Measurements from ENCODE around the gene ABCG1.

DNA sequence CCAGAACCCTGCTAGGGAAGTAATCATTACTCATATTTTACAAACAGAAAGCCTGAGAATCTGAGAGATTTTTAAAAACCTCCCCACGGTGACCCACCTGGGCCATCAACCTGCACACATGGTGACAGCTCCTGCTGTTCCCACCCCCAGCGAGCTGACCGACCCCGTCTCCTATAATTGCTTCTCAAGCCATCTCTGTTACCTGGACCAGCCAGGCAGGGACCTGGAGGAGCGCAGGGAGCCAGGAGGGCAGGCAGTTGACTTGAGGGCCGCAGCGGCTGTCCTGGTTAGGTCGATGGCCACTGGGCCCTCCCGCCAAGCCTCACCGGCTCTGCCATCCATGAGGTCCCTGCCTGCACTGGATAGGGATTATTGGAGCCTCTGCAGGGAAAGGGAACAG is 124.2 kb downstream of the ABCG1 start:
- TF ChIP-seq CTCF (conservative IDR thresholded peaks at IDR 0.05 in 1 of 2, IDR thresholded peaks at IDR 0.05 in 1 of 2; ENCODE audit: low read depth in 1 of 2, low read length in 2 of 2): no peak
- no peak for TF ChIP-seq EZH2 (IDR thresholded peaks at IDR 0.05; ENCODE audit: low read length, missing control alignments)
